Measurements from ENCODE around the gene RNF126.
"Not testable (repeated sequence)": the region's sequence is repeated elsewhere in the genome, so short reads cannot be mapped to it uniquely, and the experiment has no call there.

DNA sequence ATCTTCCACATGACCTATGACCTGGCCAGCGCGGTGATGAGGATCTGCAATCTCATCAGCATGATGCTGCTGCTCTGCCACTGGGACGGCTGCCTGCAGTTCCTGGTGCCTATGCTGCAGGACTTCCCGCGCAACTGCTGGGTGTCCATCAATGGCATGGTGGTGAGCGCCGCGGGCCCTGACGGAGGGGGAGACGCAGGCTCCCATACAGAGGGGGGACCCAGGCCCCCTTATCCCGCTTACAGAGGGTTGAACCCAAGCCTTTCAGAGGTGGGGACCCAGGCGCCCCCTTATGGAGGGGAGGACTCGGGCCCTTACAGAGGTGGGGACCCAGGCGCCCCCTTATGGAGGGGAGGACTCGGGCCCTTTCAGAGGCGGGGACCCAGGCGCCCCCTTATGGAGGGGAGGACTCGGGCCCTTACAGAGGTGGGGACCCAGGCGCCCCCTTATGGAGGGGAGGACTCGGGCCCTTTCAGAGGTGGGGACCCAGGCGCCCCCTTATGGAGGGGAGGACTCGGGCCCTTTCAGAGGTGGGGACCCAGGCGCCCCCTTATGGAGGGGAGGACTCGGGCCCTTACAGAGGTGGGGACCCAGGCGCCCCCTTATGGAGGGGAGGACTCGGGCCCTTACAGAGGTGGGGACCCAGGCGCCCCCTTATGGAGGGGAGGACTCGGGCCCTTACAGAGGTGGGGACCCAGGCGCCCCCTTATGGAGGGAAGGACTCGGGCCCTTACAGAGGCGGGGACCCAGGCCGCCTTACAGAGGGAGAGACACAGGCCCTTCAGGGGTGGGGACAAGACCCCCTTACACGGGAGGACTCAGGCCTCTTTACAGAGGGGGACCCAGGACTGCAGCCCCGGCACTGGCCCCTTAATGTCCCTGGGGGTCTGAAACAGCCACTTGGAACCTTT, 57.7 kb downstream of the RNF126 start:
- TF ChIP-seq, protein P1, sequence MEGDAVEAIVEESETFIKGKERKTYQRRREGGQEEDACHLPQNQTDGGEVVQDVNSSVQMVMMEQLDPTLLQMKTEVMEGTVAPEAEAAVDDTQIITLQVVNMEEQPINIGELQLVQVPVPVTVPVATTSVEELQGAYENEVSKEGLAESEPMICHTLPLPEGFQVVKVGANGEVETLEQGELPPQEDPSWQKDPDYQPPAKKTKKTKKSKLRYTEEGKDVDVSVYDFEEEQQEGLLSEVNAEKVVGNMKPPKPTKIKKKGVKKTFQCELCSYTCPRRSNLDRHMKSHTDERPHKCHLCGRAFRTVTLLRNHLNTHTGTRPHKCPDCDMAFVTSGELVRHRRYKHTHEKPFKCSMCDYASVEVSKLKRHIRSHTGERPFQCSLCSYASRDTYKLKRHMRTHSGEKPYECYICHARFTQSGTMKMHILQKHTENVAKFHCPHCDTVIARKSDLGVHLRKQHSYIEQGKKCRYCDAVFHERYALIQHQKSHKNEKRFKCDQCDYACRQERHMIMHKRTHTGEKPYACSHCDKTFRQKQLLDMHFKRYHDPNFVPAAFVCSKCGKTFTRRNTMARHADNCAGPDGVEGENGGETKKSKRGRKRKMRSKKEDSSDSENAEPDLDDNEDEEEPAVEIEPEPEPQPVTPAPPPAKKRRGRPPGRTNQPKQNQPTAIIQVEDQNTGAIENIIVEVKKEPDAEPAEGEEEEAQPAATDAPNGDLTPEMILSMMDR (IDR thresholded peaks at IDR 0.05), result not testable (repeated sequence)
- not testable (repeated sequence) for TF ChIP-seq POLR2A (IDR thresholded peaks at IDR 0.05)
